ENCODE results near the gene TNF. TPM values are rescaled to one million over a fixed set of nuclear protein-coding genes. Genes with fewer than 3 reads are reported as not detected.

The TNF gene
- 1.9 TPM for total RNA-seq

DNA sequence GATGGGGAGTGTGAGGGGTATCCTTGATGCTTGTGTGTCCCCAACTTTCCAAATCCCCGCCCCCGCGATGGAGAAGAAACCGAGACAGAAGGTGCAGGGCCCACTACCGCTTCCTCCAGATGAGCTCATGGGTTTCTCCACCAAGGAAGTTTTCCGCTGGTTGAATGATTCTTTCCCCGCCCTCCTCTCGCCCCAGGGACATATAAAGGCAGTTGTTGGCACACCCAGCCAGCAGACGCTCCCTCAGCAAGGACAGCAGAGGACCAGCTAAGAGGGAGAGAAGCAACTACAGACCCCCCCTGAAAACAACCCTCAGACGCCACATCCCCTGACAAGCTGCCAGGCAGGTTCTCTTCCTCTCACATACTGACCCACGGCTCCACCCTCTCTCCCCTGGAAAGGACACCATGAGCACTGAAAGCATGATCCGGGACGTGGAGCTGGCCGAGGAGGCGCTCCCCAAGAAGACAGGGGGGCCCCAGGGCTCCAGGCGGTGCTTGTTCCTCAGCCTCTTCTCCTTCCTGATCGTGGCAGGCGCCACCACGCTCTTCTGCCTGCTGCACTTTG lies at the start of gene TNF:
TSS of gene TNF (plus strand) at position 231 of the 567 bp plus-strand sequence. CDS start at position 408, 177 bp downstream.
- peak; percentile 13 for DNase-seq

DNA sequence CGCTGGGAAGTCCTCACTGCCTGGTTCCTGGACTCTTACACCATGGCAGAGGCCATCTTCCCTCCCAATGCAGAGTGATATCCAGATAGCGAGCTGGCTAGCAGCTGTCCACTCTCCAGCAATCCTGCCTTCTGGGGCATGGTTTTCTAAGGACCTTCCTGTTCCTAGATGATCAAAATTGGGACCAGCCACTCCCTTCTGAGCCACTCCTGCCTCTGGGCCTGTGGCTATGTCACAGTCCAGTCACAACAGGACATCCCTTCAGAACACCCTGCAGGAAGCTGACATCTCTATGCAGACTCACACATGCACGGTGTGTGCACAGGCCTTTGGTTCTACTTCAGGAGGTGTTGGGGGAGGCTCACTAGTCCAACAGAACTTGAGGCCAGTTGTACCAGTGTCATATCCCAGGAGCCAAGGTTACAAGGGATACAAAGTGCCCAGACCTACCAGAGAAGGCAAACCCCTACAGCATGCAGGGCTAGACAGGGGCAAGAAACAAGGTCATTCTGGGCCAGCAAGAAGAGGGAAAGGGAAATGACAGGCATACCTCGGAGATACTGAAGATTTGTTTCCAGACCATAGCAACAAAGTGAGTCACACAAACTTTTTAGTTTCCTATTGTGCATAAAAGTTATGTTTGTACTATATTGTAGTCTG lies 49.3 kb upstream of the TNF start:
- DNase-seq: no peak

GRCh38 chr6:31528307-31528777 lies 47.0 kb upstream of the TNF start:
- no peak for DNase-seq

- no peak for DNase-seq
Measured at GRCh38 chr6:31528821-31529328, 46.5 kb upstream of the TNF start, which contains the start of gene MCCD1. Gene MCCD1 (plus strand): TSS chr6:31528962. CDS start chr6:31529015, 53 bp downstream.

- no peak for DNase-seq
Measured at GRCh38 chr6:31529329-31530150, 45.8 kb upstream of the TNF start.

GRCh38 chr6:31530659-31531058 lies 44.7 kb upstream of the TNF start:
- DNase-seq: no peak

DNA sequence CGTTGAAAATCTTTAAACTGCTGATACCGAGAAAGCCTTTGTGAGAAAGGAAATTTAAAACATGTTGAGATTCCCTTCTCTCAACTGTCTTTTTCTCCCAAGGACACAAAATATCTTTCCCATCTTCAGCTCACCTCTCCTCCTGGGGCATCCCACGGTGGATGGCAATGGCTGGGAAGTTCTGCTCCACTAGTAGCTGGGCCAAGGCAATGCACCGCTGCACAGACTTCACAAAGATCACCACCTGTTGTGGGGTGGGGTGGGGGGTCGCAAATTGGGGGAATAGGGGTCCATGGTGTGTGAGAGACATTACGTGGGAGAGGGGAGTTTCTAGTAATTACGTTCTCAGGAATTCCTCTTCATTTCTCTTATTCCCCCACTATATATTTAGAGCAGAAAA lies 44.2 kb upstream of the TNF start:
- DNase-seq: no peak

DNA sequence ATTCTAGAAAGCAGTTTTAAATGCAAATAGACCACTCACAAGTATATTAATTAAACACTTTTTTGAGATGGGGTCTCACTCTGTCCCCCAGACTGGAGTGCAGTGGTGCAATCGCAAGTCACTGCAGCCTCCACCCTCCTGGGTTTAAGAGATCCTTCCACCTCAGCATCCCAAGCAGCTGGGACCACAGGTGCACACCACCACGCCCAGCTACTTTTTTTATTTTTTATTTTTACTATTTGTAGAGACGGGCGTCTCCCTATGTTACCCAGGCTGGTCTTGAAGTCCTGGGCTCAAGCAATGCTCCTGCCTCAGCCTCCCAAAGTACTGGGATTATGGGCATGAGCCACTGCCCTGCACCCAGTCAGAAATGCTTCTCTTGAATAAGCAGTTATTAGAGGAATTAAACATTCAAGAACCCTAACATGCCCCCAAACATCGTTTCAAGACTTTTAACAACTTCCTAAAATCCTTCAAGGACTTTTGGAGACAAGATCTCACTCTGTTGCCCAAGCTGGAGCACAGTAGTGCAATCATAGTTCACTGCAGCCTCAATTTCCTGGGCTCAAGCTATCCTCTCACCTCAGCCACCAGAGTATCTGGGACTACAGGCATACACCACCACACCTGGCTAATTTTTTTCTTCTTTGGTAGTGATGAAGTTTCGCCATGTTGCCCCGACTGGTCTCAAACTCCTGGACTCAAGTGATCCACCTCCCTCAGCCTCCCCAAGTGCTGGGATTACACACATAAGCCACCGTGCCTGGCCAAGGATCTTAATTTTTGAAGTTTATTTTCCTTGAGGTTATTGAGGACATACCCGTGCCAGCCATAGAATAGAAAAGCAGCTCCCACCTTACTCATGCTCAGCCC lies 43.4 kb upstream of the TNF start:
- no peak for DNase-seq

DNA sequence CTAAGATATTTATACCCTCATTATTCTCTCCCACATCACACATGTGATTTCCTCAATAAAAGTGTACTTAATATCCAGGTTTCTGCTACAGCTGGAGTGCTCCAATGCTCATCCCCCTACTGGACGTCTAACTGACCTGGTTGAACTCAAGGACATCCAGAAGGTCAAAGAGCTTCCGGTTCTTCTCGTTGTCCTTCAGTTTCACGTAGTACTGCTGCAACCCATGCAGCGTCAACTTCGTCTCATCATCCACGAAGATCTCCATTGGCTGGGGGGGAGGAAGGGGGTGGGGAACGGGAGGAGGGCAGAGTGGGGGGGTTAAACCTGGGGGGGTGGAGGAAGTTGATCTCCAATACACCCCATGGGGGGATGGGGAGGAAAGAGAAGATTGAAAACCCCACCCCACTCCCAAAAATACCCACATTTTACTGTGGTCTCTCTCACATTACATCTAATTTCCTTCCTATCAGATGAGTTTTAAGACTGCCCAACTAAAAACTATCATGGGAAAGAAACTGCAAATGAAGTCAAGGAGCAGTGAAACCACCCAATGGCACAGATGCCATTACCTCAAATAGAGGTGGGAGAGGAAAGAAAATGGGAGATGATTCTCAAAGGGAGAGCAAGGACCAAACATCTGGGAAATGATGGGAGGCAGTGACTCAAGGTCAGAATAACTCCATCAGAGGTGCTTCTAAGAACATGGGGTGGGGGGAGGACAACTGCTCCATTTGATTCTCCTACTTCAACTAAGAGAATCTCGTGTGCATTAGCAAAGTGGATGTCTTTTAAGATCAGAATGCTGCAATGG lies 42.5 kb upstream of the TNF start:
- no peak for DNase-seq

DNA sequence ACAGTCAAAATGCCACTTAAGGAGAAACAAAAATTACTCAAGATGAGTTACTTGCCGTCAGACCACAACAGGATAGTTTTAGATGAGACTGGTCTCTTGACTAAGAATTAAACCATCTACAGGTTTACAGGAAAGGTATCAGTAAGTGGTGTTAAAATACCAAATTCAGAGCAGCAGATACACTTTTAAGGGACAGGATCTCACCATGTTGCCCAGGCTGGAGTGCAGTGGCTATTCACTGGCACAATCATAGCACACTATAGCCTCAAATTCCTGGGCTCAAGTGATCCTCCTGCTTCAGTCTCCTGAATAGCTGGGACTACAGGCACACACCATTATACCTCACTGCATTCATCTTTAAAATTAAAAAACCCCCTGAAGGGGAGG lies 41.9 kb upstream of the TNF start:
- DNase-seq: no peak

GRCh38 chr6:31534011-31534410 lies 41.4 kb upstream of the TNF start:
- DNase-seq: no peak

DNA sequence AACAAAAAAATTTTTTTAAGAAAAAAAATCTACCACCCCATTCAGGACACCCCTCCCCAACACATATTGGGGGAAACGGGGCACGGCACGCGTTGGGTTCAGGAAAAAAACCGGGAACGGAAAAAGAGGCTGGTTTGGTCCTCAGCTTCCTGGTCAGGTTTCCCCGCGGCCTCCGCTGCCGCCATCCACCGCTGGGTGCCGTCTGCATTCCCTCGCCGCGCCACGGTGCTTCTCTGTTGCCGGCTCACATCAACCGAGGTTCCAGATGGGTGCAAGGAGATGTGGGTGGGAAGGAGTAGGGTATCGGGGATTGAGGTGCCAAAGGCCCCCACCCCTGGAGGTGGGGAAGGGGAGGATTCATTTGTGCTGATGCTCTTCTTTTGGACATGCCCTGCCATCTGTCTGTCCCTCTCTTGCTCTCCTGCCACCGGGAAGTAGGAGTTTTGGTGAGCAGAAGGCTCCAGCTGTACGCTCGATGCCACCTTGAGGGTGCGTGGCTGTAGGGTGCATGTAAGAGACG lies 40.8 kb upstream of the TNF start:
- no peak for DNase-seq

- no peak for DNase-seq
Measured at GRCh38 chr6:31535538-31536324, 39.6 kb upstream of the TNF start.

GRCh38 chr6:31538805-31539400 lies 36.5 kb upstream of the TNF start:
- DNase-seq: no peak

DNA sequence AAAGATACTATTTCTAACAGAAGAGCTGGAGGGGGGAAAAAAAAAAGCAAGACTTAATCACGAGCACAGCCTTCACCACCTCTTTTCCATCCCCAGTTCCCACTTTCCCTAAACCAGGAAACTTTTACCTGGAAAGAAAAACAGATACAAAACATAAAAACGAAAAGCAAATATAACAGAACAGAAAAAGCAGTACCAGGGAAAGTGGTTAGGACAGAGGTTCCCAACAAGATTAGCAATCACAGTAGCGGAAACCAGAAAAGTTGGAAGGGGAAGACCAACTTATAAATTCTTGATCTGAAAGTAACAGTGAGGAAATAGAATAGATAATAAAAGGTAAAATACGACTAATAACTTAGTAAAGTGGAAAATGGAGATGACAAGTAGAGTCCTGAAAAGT lies 34.7 kb upstream of the TNF start:
- no peak for DNase-seq

- DNase-seq: peak; percentile 69
Measured at GRCh38 chr6:31541059-31541657, 34.2 kb upstream of the TNF start.

DNA sequence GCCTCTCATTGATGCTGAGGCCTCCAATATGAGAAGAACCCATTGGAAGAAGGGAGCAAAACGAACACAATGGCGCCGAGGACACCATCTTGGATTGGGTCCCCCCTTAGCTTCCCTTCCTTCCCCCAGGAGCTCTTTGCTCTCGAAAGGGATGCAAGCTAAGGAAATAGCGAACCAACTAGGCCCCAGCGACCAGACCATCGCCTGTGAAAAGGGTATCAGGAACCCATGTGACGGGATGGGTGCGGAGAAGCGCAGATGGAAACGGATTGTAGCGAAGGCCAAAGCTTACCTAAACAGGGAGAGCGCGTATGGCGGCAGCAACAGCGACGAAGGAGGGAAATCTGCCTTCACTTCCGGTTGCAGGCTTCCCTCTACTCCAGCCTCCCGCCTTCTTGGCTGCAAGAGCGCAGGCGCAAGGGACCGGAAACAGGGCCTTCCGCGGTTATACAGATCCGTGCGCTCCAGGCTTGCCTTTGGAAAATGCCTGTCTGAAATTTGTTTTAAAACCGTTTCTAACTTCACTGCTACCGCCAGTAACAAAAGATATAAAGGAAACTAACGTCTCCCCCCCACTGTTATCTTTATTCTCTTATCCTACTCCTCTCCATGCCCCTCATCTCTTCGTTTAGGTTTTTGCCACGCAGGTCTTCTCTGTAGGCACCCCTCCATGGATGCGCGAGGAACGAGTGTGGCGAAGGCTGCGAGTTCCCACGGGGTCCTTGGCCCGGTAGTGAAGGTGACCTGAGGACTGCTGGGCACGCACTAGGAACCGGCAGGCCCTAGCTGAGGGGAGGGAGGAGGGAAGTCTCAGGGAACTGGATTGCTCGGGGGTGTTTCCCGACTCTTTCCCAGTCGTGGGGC lies 33.5 kb upstream of the TNF start, which contains the start of gene DDX39B:
TSS of gene DDX39B (minus strand) at position 346 of the 864 bp plus-strand sequence. CDS start 1,471 bp downstream, outside the sequence.
- DNase-seq: peak; percentile 98

DNA sequence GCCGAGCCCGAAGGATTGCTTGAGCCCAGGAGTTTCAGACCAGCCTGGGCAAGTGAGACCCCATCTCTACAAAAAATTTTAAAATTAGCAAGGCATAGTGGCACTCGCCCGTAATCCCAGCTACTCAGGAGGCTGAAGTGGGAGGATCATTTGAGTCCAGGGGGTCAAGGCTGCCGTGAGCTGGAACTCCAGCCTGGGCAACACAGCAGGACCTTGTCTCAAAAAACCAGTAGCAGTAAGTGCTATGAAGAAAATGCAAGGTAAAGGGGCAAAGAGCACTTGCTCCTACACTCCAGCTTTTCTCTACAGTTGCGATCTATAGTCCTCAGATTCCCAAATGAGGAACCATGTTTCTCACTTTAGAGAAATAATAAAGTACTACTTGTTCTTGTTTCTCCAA lies 31.7 kb upstream of the TNF start:
- no peak for DNase-seq

All from skin of body (tissue), 2 donors.